HG03520 (cell line): ENCODE measurements around the gene PCDHB14.
"Not testable (repeated sequence)": the region's sequence is repeated elsewhere in the genome, so short reads cannot be mapped to it uniquely, and the experiment has no call there.

Experiments
- ATAC-seq: cut with Tn5 transposase; IDR thresholded peaks from one replicate; pipeline ENCODE4 v1.9.1; 2021; ENCODE audit warnings: mild to moderate bottlenecking, moderate library complexity; ENCODE audit not compliant: unreplicated experiment

Gene PCDHB14

GRCh38 chr5:141208478-141208877 lies 14.7 kb upstream of the PCDHB14 start, which contains the start of gene PCDHB12:
PCDHB12 (plus strand) TSS chr5:141208719; CDS start chr5:141208908, 189 bp downstream.
- ATAC-seq, result no peak

GRCh38 chr5:141210281-141210680 lies 12.9 kb upstream of the PCDHB14 start:
- not testable (repeated sequence) for ATAC-seq

GRCh38 chr5:141210849-141211248 lies 12.3 kb upstream of the PCDHB14 start:
- not testable (repeated sequence) for ATAC-seq

GRCh38 chr5:141213656-141214339 lies 9.3 kb upstream of the PCDHB14 start, which contains the start of gene PCDHB13:
PCDHB13 (plus strand) TSS chr5:141213919; CDS start chr5:141214124, 205 bp downstream.
- ATAC-seq, result not testable (repeated sequence)

GRCh38 chr5:141214583-141214982 lies 8.6 kb upstream of the PCDHB14 start:
- ATAC-seq, result not testable (repeated sequence)

GRCh38 chr5:141215504-141215903 lies 7.6 kb upstream of the PCDHB14 start:
- not testable (repeated sequence) for ATAC-seq

- not testable (repeated sequence) for ATAC-seq
These were observed 7.1 kb upstream of the PCDHB14 start for GRCh38 chr5:141216035-141216434.

GRCh38 chr5:141224844-141225243 lies 1.7 kb downstream of the PCDHB14 start:
- not testable (repeated sequence) for ATAC-seq

GRCh38 chr5:141225421-141225820 lies 2.3 kb downstream of the PCDHB14 start:
- ATAC-seq, result not testable (repeated sequence)

- ATAC-seq, result no peak
These were observed 11.0 kb downstream of the PCDHB14 start for GRCh38 chr5:141234109-141234667.

- ATAC-seq, result not testable (repeated sequence)
These were observed 12.8 kb downstream of the PCDHB14 start for GRCh38 chr5:141235922-141236321.

- ATAC-seq, result no peak
These were observed 13.6 kb downstream of the PCDHB14 start for GRCh38 chr5:141236516-141237313.

- ATAC-seq, result no peak
These were observed 18.4 kb downstream of the PCDHB14 start for GRCh38 chr5:141241496-141241895.

- ATAC-seq, result no peak
These were observed 22.1 kb downstream of the PCDHB14 start, which contains the start of gene PCDHB15 for GRCh38 chr5:141245250-141245717. PCDHB15 (plus strand) TSS chr5:141245395; CDS start chr5:141245579, 184 bp downstream.

GRCh38 chr5:141246971-141247370 lies 23.8 kb downstream of the PCDHB14 start:
- ATAC-seq, result not testable (repeated sequence)

- not testable (repeated sequence) for ATAC-seq
These were observed 24.3 kb downstream of the PCDHB14 start for GRCh38 chr5:141247434-141247833.

- ATAC-seq, result no peak
These were observed 27.4 kb downstream of the PCDHB14 start for GRCh38 chr5:141250576-141250975.

GRCh38 chr5:141258464-141258863 lies 35.3 kb downstream of the PCDHB14 start:
- ATAC-seq, result no peak

- no peak for ATAC-seq
These were observed 35.8 kb downstream of the PCDHB14 start for GRCh38 chr5:141258948-141259347.

- ATAC-seq, result no peak
These were observed 37.5 kb downstream of the PCDHB14 start for GRCh38 chr5:141260458-141261237.

- no peak for ATAC-seq
These were observed 38.0 kb downstream of the PCDHB14 start for GRCh38 chr5:141261238-141261546.
